DLD1 (cell line): ENCODE results near the gene MACF1.

Source experiments
- in situ Hi-C: cut with HindIII; loops from 2 replicates; pipeline ENCODE4 v1.10.0; 2017; ENCODE audit warnings: low sequenced_read_pairs

Gene MACF1

DNA sequence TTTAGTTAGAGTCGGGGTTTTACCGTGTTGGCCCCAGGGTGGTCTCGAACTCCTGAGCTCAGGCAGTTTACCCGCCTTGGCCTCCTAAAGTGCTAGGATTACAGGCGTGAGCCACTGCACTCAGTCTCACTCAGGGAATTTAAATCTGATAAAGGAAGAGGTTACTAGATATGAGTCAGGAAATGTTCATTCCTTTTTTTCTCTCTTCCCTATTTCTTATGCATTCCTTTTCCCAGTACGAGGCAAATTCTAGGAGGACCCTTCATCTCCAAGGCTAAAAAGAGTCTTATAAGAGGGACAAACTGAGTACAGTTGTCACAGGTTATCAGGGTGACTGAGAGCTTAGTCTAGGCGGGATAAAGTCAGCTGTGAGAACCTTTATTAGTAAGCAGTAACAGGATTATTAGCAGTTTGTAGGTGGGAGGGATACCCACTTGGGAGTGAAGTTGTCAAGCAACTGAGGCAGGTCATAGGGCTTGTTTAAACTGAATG lies 9.1 kb downstream of the MACF1 start:
- in situ Hi-C loops = no loop called here

DNA sequence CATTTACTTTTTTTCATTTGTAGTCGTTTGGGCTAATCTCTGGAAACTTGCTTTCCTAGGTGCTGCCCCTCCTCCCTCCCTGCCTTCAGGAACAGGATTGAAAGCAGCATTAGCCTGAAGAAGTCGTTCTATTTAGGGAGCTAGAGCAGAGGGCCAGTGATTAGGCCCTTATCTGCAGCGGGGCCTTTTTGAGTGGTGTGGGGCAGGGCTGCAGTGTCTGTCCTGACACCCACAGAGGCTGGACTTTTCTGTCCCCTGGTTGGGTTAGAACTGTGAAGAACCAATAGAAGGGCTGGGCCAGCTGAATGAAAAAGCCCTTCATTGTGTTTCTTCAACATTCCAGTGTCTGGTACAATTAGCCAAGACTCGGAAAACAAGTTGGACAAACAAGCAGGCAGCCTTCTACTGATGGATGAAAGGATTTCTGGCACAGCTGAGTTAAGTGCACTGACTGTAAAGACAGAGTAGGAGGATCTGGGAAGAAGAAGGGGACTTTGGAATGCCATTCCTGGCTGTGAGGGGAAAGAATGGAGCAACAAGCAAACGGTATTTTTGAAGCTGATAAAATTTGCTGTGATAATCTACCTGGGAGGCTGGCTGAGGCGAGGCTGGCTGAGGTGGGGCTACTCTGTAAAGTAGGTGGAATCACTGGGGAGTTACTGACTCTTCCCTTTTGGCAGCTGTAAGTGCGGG lies 9.7 kb downstream of the MACF1 start:
- in situ Hi-C loops = no loop called here

DNA sequence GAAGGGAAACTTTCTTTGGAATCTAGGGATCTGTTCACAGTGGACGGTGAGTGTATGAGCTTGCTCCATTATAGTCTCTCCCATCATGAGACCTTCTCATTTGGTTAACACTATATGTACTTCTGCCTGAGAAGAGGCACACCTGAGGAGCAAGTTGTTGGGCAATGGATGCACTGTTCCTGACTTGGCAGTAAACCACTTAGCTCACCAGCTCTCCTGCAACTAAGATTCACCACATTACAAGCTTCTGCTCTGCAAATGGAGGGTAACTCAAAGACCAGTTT lies 10.2 kb downstream of the MACF1 start:
- in situ Hi-C loops = no loop called here

DNA sequence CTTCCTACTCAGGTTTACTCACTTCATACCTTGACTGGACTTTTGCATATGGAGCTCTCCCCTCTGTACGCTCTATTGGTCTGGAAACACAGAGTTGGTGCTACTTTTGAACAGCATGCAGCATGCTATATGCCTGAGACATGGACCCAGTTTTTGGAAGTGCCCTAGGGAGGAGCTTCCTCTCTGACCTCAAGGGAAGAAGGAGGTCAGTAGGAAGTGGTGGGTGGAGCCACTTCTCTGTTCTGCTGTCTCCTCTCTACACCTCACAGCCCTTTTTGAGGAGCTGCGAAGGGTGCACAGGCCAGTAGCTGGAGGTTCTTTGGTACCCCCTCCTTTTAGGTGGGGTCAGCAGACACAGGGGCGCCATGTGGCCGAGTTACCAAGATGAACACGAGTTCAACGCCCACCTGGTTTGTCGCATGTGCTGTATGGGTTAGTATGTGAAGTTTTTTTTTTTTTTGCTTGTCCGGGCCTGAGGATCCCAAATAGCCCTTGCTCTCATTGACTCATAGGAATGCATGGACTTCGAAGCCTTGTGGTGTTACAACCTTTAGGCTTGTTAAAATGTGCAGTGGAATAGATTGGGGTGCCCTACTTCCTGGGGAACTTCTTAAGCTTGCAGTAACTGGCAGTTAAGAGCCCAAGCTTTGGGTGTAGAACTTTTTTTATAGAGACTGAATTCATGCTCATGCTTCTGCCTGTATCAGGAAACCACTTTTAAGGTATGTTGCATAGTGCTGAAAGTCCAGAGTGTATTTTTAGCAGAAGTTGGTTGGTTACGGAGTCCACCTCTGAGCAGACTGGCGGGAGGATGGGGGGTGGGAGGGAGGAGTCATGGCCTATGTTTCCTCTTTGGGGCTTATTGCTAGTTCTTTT lies 10.7 kb downstream of the MACF1 start:
- in situ Hi-C loops = no loop called here

DNA sequence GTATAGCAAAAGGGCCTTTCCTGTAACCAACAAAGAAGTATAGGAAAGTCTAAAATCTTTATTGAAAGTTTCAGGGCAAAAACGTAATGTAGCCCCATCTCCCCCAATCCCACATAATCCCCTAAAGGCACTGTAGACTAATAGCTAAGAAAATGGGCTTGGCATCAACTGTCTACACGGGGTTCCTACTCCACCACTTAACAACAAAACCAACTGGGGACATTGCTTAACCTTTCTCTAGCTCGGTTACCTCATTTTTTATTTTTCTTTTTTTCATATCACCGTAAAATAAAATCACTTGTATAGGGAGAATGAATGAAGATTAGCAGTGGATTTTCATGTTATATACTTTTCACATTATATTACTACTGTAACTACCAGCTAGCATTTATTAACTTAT lies 12.3 kb downstream of the MACF1 start:
- in situ Hi-C loops = no loop called here

DNA sequence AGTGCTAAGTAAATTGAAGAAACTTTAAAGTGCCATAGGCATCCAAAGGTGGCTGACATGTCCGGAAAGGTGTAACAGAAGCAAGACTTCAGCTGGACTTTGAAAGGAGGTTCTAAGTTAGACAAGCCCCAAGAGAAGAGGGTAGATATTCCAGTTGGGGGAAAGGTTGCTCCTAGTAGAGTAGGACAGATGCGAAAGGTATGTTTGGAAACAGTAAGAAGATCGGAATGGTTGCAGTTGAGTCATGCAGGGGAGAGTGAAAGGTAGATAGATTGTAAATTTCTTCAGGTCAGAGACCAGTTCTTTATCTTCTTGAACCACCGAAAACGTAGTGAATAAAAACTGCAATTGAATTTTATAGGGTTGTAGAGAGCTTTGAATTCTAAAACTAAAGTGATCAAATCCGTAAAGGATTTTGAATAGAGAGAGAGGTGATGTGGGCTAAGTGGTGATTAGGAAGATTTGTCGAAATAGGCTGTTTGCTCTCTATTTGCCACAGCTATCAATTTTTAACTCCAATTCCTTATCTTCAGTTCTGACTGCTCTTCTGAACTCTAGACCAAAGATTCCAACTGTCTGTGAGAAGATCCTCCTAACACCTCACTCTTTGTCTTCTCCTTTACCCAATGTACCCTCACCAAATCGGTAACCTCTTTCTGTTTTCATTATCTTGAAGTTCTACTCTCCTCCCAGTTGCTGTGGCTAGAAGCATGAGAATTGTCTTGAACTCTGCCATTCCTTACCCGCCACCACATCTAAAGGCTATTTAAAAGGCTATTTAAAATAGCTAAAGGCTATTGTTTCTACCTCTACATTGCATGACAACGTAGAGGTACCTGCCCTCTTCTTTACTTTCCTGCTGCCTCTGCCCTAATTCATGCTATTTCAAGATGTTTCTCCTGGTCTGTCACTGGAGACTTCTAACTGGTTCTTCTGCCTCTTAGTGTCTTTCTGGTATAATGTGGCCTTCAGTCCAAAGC lies 16.7 kb downstream of the MACF1 start:
- in situ Hi-C loops = no loop called here

DNA sequence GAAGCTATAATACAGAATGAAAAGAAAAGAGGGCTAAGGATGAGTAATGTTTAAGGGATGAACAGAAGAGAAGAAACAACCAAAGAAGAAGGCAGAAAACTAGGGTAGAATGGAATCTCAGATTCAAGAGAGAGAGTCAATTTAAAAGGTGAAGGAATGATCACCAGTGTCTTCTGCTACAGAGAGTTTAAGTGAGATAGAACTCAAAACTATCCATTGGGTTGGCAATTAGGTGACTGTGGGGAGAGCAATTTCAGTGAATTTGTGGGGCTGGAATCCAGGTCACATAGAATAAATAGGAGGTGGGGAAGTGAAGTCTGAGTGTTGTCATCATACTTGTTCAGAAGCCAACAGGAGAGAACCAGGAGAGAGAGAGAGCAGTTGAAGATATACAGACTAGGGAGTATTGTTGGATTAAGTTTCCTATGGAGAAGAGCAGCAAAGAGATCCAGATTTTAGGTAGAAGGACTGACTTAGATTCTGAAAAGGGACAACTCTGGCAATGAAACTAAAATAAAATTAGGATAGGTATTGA lies 19.9 kb downstream of the MACF1 start:
- in situ Hi-C loops = no loop called here

DNA sequence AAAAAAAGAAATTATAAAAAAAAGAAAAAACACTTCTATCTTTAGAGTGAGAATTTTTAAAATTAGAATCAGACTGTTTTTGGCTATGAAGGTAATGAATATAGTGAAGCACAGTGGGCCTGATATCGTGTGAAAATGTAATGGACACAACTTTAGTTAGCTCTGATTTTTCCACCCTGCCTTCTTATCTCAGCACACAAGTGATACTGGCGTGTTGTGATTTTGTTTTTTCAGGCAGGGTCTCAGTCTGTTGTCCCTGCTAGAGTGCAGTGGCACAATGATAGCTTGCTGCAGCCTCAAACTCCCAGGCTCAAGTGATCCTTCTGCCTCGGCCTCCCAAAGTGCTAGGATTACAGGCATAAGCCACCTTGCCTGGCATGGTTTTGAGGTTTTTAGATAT lies 22.3 kb downstream of the MACF1 start:
- in situ Hi-C loops = no loop called here

DNA sequence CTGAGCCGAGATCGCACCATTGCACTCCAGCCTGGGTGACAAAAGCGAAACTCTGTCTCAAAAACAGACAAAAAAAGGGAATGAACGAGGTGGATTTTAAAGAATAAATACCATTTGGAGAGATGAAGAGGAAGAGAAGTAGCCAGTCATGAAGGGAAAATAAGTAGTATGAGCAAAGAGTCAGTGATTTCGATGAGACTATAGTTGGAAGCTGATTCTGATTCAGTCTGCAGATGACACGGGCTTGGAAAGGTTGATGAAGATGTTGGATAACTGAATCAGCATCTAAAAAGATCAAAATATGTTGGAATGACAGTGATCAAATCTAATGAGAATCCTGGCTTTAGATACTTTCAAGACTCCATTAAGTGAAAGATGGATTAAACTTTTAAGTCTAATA lies 23.8 kb downstream of the MACF1 start:
- in situ Hi-C loops = no loop called here

DNA sequence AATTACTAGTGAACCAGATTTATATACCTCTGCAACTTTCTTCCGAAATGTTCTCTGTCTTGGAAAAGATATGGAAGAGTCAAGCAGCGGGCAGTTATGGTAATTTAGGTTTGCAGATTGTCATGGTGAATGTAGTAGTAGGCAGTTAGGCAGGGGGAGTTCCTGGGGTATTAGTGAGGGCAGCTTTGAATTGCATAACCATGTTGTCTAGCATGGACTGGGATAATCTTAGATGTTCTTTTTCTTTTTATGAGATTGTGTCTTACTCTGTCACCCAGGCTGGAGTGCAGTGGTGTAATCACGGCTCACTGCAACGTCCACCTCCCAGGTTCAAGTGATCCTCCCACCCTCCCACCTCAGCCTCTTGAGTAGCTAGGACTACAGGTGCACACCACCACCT lies 25.0 kb downstream of the MACF1 start:
- in situ Hi-C loops = no loop called here

DNA sequence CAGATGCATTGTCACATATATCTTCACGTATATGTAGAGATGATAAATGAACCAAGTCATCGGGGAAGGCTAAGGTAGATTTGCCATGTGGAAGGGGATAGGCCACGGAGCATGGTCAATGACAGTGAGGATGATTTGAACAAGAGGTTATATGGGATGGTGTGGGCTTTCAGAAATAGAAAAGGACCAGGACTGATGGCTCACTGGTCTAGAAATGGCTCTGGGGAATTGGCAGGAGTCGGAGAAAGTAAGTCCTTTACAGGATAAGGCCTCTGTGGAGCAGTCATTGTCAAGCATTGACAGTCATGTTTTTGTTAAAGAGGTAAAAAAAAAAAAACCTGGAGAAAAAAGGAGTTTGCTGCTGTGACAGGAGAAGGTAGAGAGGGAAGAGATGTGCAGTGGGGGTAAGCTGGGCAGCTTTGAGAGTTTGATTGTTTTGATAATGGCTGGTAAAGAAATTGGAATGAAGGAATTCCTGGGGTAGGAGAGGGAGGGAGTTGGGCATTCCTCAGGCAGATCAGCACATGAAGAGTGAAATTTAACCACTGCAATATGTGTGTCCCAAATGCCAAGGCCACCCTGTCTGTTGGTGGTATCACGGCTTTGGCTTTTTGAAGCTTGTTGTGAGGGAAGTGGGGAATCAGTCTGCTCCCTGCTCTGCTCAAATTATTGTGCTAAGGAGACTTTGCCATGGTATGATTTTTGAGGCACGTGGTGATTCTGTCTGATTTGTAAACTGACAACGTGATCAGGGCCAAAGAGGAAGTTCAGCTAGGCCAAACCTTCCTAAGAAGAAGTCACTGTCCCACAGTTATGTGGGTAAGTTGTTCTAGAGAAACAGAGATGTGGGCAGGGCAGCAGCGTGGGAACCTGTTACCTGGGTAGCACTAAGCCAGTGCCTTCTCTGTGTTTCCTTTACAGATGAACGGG lies 26.0 kb downstream of the MACF1 start:
- in situ Hi-C loops = no loop called here

DNA sequence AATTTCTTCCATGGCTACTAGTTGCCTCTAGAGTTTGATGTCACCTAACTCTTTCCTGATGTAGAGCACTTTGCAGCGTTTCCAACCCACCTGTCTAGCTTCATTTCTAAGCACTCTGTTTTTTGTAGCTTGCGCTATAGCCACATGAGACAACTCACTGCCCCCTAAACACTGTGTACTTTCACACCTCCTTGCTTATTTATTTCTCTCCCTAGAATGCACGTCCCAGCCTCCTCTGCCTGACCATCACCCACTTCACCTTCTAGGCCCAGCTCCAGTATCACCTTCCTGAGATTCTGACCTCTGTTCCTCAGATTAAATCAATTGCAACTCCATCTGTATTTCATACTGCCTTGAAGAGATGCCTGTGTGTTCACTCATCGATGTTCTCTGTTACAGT lies 32.5 kb downstream of the MACF1 start:
- in situ Hi-C loops = no loop called here

DNA sequence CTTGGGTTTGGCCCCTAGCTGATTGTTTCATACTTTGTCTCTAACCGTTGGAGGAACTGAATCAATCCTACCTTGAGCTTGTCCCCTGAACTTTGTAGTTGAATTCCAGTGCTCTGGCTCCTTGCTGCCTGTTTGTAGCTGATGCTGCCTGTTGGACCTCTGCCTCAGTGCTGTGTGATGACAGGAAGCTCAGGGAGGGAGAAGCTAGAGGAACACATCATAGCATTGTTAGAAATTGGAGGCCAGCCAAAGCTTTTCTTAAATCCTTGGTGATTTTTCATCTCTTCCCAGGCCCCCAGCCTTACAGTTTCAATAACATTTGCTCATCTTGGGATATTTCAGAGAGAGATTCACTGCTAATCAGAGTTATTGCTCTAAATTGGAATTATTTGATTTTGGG lies 34.0 kb downstream of the MACF1 start:
- in situ Hi-C loops = no loop called here

DNA sequence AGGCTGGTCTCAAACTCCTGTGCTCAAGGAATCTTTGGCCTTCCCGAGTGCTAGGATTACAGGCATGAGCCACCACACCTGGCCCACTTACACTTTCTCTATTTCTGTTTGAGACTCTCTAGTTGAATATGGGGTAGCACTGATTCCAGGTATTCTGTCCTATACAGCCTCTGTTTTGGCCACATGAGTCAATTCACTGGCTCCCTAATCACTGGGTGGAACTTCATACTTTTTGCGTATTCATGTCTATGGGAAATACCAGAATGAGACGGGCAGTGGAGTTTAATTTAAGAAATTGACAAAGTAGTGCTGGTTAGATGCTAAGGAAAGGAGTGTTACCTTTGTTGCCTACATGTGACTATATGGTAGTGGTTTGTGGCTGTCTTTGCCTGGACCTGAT lies 35.5 kb downstream of the MACF1 start:
- in situ Hi-C loops = no loop called here

DNA sequence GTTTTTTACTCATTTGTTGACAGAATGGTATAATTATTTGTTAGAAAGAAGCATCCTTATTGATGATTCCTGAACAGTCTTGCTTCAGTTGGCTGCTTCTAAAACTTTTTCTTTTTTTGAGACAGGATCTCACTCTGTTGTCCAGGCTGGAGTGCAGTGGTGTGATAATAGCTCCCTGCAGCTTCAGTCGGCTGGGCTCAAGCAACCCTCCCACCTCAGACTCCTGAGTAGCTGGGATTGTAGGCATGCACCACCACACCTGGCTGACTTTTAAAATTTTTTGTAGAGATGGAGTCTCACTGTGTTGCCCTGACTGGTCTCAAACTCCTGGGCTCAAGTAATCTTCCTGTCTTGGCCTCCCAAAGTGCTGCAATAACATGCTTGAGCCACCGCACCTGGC lies 38.8 kb downstream of the MACF1 start:
- in situ Hi-C loops = no loop called here

DNA sequence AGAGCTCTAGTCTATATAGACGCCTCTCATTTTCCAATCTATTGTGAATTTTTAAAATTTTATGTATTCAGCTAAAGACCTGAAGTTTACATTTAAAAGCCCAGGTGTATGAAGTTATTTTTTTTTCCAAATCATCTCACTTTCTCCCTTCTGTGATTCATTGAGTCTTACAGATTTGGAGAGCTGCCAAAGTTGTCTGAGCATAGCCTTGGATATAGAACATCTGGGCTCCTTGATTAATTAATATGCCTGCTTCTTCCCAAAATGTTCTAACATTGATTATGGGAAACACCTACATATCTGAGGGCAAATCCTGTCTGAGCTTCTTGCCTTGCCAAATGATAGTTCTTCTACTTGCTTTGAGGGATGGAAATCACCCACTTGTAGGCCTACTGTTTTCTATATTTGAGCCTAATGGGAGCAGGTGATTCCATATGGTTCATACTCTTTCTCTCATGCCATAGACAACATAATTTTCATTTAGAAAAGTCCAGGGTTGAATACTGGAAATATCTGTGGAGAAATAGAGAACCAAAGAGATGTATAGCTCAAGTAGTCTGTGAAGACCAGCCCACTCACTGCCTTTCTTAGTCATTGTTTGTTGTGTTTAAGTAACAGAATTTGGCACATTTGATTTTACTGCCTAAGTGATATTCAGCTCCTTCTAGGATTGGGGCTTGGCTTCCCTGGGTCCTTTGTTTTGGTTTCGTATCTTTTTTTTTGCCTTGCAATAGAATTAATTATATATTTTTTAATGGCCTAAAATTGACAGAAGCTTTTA lies 46.2 kb downstream of the MACF1 start:
- in situ Hi-C loops = loop anchor here (10.0 kb wide), 1 partner anchor 156 kb away; no protein-coding TSS in a partner anchor

DNA sequence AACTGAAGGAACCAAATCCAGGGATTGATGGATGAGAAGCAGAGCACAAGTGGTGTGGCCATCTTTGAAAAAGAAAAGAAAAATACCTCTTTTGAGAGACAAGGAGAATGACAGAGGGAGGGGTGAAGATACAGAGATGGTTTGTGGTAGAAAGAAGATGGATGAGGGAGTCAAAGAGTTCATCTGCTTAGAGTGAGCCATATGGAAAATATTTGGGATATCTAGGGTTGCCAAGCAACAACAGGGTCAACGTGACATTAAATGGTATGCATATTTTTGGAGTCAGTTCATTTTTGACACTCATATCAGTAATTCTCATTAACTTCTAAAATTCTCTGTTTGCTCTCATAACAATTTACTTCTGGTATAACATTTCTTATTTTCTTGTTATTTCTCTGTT lies 50.7 kb downstream of the MACF1 start:
- in situ Hi-C loops = loop anchor here (10.0 kb wide), 1 partner anchor 160 kb away; no protein-coding TSS in a partner anchor

DNA sequence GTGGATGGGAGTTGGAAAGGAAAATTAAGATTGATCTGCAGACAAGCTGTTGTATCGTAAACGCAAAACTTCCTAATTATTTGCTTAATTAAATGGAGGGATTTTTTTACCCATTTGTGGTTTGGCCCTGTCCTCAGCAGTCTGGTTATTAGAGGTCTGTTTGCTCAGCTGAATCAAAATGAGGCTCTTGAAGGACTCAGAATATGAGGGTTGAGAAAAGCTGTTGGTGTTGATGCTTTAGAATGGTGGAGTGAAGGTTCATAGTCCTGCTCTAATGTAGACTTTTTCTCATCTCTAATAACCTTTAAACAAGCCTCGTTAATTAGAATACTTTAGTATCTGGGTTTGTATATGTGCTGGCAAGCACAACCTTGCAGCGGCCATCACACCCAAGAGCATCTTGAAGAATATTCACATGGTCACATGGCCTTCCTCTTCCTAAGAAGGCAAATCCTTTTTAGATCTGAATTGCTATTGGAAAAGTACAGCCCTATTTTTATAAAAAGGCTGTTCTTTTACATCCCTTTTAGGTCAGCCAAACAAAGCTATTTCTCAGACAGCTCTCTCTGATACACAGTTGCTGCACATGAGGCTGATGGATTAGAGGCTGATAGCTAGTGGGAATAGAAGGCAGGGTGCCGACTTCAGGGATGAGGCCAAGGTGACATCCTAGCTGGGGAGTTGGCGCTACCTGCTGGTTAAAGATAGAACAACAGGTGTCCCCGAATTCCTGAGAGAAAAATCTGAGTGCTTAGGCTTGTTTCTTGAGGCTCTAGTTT lies 53.8 kb downstream of the MACF1 start:
- in situ Hi-C loops = loop anchor here (10.0 kb wide), 1 partner anchor 164 kb away; no protein-coding TSS in a partner anchor
